ENCODE results near the gene CBX8.
"Not testable (repeated sequence)": the region's sequence is repeated elsewhere in the genome, so short reads cannot be mapped to it uniquely, and the experiment has no call there.

Gene CBX8

GRCh38 chr17:79777120-79777893 lies 19.6 kb downstream of the CBX8 start:
- DNase-seq, result peak; percentile 75

- DNase-seq, result no peak
Observed at GRCh38 chr17:79776376-79777119, 20.3 kb downstream of the CBX8 start.

- DNase-seq, result no peak
Observed at GRCh38 chr17:79775632-79776031, 21.2 kb downstream of the CBX8 start.

- no peak for DNase-seq
Observed at GRCh38 chr17:79774561-79774975, 22.3 kb downstream of the CBX8 start.

GRCh38 chr17:79772726-79773125 lies 24.2 kb downstream of the CBX8 start:
- DNase-seq, result not testable (repeated sequence)

- no peak for DNase-seq
Observed at GRCh38 chr17:79771276-79771675, 25.6 kb downstream of the CBX8 start.

GRCh38 chr17:79769570-79770506 lies 27.0 kb downstream of the CBX8 start:
- no peak for DNase-seq

- no peak for DNase-seq
Observed at GRCh38 chr17:79765708-79766107, 31.2 kb downstream of the CBX8 start.

- DNase-seq, result no peak
Observed at GRCh38 chr17:79761894-79762589, 34.8 kb downstream of the CBX8 start.

- DNase-seq, result no peak
Observed at GRCh38 chr17:79760197-79760906, 36.5 kb downstream of the CBX8 start.

GRCh38 chr17:79758271-79758670 lies 38.6 kb downstream of the CBX8 start:
- DNase-seq, result no peak

- DNase-seq, result no peak
Observed at GRCh38 chr17:79757140-79757745, 39.6 kb downstream of the CBX8 start.

GRCh38 chr17:79755591-79755990 lies 41.3 kb downstream of the CBX8 start:
- no peak for DNase-seq

- DNase-seq, result not testable (repeated sequence)
Observed at GRCh38 chr17:79754903-79755302, 42.0 kb downstream of the CBX8 start.

GRCh38 chr17:79754370-79754769 lies 42.5 kb downstream of the CBX8 start:
- no peak for DNase-seq

- no peak for DNase-seq
Observed at GRCh38 chr17:79752175-79752574, 44.7 kb downstream of the CBX8 start.

- DNase-seq, result peak; percentile 53
Observed at GRCh38 chr17:79750650-79751545, 46.0 kb downstream of the CBX8 start.

- DNase-seq, result no peak
Observed at GRCh38 chr17:79749958-79750357, 46.9 kb downstream of the CBX8 start.

- no peak for DNase-seq
Observed at GRCh38 chr17:79749156-79749815, 47.6 kb downstream of the CBX8 start.

Data from NCI-H774 (cell line).